Measurements from ENCODE around the gene RHOJ. TPM values are rescaled to one million over a fixed set of nuclear protein-coding genes. Genes with fewer than 3 reads are reported as not detected.

RHOJ gene
- total RNA-seq, 1 experiment from 2014 or later = not detected

DNA sequence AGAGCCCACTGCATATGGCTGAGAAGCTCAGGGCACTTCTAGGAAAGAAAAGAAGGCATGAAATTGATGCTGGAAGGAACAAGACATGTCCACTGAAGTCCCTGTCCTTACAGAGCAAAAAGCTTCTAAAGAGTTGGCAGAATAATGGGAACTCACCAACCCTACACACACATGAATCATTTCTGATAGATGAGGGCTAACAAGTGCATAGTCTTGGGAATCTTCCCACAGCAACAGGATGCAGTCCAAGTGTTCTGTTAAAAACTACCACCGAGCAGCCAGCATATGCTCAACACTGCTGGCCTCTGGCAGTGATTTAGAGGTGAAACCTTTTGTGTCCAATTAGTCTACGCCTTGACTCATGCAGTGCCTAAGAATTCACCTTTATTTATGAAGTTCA, 44.8 kb downstream of the RHOJ start:
- TF ChIP-seq, protein P1, sequence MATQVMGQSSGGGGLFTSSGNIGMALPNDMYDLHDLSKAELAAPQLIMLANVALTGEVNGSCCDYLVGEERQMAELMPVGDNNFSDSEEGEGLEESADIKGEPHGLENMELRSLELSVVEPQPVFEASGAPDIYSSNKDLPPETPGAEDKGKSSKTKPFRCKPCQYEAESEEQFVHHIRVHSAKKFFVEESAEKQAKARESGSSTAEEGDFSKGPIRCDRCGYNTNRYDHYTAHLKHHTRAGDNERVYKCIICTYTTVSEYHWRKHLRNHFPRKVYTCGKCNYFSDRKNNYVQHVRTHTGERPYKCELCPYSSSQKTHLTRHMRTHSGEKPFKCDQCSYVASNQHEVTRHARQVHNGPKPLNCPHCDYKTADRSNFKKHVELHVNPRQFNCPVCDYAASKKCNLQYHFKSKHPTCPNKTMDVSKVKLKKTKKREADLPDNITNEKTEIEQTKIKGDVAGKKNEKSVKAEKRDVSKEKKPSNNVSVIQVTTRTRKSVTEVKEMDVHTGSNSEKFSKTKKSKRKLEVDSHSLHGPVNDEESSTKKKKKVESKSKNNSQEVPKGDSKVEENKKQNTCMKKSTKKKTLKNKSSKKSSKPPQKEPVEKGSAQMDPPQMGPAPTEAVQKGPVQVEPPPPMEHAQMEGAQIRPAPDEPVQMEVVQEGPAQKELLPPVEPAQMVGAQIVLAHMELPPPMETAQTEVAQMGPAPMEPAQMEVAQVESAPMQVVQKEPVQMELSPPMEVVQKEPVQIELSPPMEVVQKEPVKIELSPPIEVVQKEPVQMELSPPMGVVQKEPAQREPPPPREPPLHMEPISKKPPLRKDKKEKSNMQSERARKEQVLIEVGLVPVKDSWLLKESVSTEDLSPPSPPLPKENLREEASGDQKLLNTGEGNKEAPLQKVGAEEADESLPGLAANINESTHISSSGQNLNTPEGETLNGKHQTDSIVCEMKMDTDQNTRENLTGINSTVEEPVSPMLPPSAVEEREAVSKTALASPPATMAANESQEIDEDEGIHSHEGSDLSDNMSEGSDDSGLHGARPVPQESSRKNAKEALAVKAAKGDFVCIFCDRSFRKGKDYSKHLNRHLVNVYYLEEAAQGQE (IDR thresholded peaks at IDR 0.05; ENCODE audit: low read depth) = no peak
- TF ChIP-seq CBX3 (IDR thresholded peaks at IDR 0.05; ENCODE audit: low read depth) = no peak
- TF ChIP-seq SIN3A (IDR thresholded peaks at IDR 0.05; ENCODE audit: low read depth) = no peak
- TF ChIP-seq, protein P2, sequence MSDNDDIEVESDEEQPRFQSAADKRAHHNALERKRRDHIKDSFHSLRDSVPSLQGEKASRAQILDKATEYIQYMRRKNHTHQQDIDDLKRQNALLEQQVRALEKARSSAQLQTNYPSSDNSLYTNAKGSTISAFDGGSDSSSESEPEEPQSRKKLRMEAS (IDR thresholded peaks at IDR 0.05) = no peak
- Histone ChIP-seq H3K36me3 (ENCODE audit: control insufficient read depth in 1 of 2, insufficient read depth in 2 of 2, low read length in 2 of 2) (no peaks in the 10 kb centered on the region), H3K4me2 (ENCODE audit: low read length) (no peak overlapping the region), H3K4me1 (ENCODE audit: control insufficient read depth in 1 of 2, insufficient read depth in 2 of 2, low read length in 2 of 2) (no peaks in the 10 kb centered on the region), H3K79me2 (ENCODE audit: insufficient read depth, low read length) (no peaks in the 10 kb centered on the region), H3K4me3 (replicated peaks in 1 of 2; ENCODE audit: low read depth in 1 of 2, low read length in 2 of 2) (no peak overlapping the region), H3K9me3 (ENCODE audit: control insufficient read depth in 1 of 2, insufficient read depth in 1 of 2, low read depth in 1 of 2, low read length in 2 of 2) (no peaks in the 10 kb centered on the region), H3K9me2 (ENCODE audit: insufficient read depth) (no peaks in the 10 kb centered on the region), H2AFZ (ENCODE audit: low read depth, low read length, poor library complexity, severe bottlenecking) (no peak overlapping the region), H3K9ac (ENCODE audit: low read length) (no peak overlapping the region), H3K27me3 (ENCODE audit: insufficient read depth, low read length) (peaks cover 18% of the 10 kb centered on the region), H3K27ac (ENCODE audit: low read depth, low read length) (no peak overlapping the region), H4K20me1 (ENCODE audit: insufficient read depth) (no peaks in the 10 kb centered on the region)
- ChIA-PET POLR2A (no interaction called here), CTCF (no interaction called here), RAD21 (ENCODE audit: low non-redundant PET in 1 of 2, low total read pairs in 2 of 2, uncharacterized antibody in 2 of 2, unreplicated experiment in 2 of 2) (no interaction called here)
- intact Hi-C loops (cut with micrococcal nuclease) = no loop called here
- no TSS peak for BruUV-seq (replicated peaks)
- no peak for DNase-seq (ENCODE audit: low read depth, low spot score)
- ATAC-seq = no peak

DNA sequence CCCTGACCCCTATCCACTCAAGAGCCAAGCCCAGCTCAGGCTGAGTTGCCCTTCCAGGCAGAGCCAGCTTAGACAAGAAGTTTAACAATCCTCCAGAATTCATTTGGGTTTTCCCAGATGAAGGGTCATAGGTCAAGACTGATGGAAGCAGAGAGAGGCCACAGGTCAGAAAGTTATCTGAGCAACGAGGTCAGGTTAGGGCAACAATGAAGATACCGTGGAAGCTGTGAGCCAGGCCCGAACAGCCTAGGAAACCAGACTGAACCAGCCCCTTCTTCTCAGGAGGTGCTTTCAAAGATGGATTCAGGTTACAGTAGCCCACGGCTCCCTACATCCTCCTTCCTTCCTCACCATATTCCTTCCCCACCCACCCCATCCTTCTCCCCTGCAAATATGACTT, 53.1 kb downstream of the RHOJ start:
- H3K9ac ChIP-seq (ENCODE audit: low read length) = no peak overlapping the region
- H3K27me3 ChIP-seq (ENCODE audit: insufficient read depth, low read length) = peaks cover 3% of the 10 kb centered on the region; the same call in 1 of the 2 replicates
- no peaks in the 10 kb centered on the region for H3K9me3 ChIP-seq (ENCODE audit: control insufficient read depth in 1 of 2, insufficient read depth in 1 of 2, low read depth in 1 of 2, low read length in 2 of 2)
- ATAC-seq (no peak), DNase-seq (ENCODE audit: low read depth, low spot score) (no peak)
- TF ChIP-seq EGR1 (IDR thresholded peaks at IDR 0.05; ENCODE audit: low read depth) (no peak), ZNF274 (IDR thresholded peaks at IDR 0.05; ENCODE audit: low read depth, low read length) (no peak)
- H4K20me1 ChIP-seq (ENCODE audit: insufficient read depth) = no peaks in the 10 kb centered on the region
- ChIA-PET POLR2A (no interaction called here), CTCF (no interaction called here), RAD21 (ENCODE audit: low non-redundant PET in 1 of 2, low total read pairs in 2 of 2, uncharacterized antibody in 2 of 2, unreplicated experiment in 2 of 2) (no interaction called here)
- no TSS peak for BruUV-seq (replicated peaks)
- H3K36me3 ChIP-seq (ENCODE audit: control insufficient read depth in 1 of 2, insufficient read depth in 2 of 2, low read length in 2 of 2) = no peaks in the 10 kb centered on the region
- no peaks in the 10 kb centered on the region for H3K9me2 ChIP-seq (ENCODE audit: insufficient read depth)
- H3K79me2 ChIP-seq (ENCODE audit: insufficient read depth, low read length) = no peaks in the 10 kb centered on the region
- H3K4me3 ChIP-seq (replicated peaks in 1 of 2; ENCODE audit: low read depth in 1 of 2, low read length in 2 of 2) = no peak overlapping the region
- no peak overlapping the region for H3K4me2 ChIP-seq (ENCODE audit: low read length)
- H3K27ac ChIP-seq (ENCODE audit: low read depth, low read length) = no peak overlapping the region
- intact Hi-C loops (cut with micrococcal nuclease) = no loop called here
- H2AFZ ChIP-seq (ENCODE audit: low read depth, low read length, poor library complexity, severe bottlenecking) = no peak overlapping the region
- H3K4me1 ChIP-seq (ENCODE audit: control insufficient read depth in 1 of 2, insufficient read depth in 2 of 2, low read length in 2 of 2) = no peaks in the 10 kb centered on the region
